Natural killer cell treated with Interleukin-12 subunit alpha and Interleukin-12 subunit beta and Interleukin-15 and Interleukin-18, amount 100 ng/mL, for 72 hours (primary cell): Measurements from ENCODE around the gene FUZ. TPM values are rescaled to one million over a fixed set of nuclear protein-coding genes. Genes with fewer than 3 reads are reported as not detected.

Experiments
- ATAC-seq, 2 donors: fragments of 150-1000 bp; cut with Tn5 transposase in 1 of 2; sonication (Bioruptor Pico), chemical (Tn5 transposase) in 1 of 2; 2 replicates each; pipeline ENCODE4 v1.10.0; 2021
- DNase-seq: peaks from one replicate; pipeline ENCODE4 v3.0.0; 2022; ENCODE audit warnings: low spot score
- H3K27ac Mint-ChIP-seq, 2 donors: 1 replicate in 1 of 2; 2 replicates in 1 of 2; pipeline ENCODE4 v1.8.0; 2022; ENCODE audit warnings: mixed read lengths in 2 of 2, mild to moderate bottlenecking in 1 of 2, moderate library complexity in 1 of 2
- H3K27me3 Mint-ChIP-seq, 2 donors: 1 replicate in 1 of 2; 2 replicates in 1 of 2; pipeline ENCODE4 v1.8.0; 2022; ENCODE audit warnings: mixed read lengths in 2 of 2
- H3K36me3 Mint-ChIP-seq: one replicate; pipeline ENCODE4 v1.8.0; 2022; ENCODE audit warnings: mixed read lengths
- H3K4me1 Mint-ChIP-seq, 2 donors: 1 replicate in 1 of 2; 2 replicates in 1 of 2; pipeline ENCODE4 v1.8.0; 2022; ENCODE audit warnings: low read depth in 2 of 2, mixed read lengths in 2 of 2, mild to moderate bottlenecking in 1 of 2
- H3K4me3 Mint-ChIP-seq: one replicate; pipeline ENCODE4 v1.8.0; 2022; ENCODE audit warnings: mixed read lengths
- H3K9me3 Mint-ChIP-seq: 2 replicates; pipeline ENCODE4 v1.8.0; 2022; ENCODE audit warnings: mixed read lengths
- total RNA-seq, 2 donors: library from RNA; stranded (reverse); gene quantifications; one replicate each; pipeline ENCODE4 v1.2.3, GENCODE V29; 2022

Gene FUZ
- total RNA-seq, 2 donors from 2014 or later = 10.7 to 18.0 TPM

- Mint-ChIP-seq H3K4me1 (peaks cover 9% of the 10 kb centered on the region in 2 donors), H3K4me3 (no peak overlapping the region), H3K27me3 (no peaks in the 10 kb centered on the region), H3K27ac (peak overlapping the region in 1 of 2 donors; percentile 57), H3K9me3 (no peaks in the 10 kb centered on the region), H3K36me3 (no peaks in the 10 kb centered on the region)
- no peak for ATAC-seq
- no peak for DNase-seq
Observed at GRCh38 chr19:49855676-49856573, 42.8 kb upstream of the FUZ start.

DNA sequence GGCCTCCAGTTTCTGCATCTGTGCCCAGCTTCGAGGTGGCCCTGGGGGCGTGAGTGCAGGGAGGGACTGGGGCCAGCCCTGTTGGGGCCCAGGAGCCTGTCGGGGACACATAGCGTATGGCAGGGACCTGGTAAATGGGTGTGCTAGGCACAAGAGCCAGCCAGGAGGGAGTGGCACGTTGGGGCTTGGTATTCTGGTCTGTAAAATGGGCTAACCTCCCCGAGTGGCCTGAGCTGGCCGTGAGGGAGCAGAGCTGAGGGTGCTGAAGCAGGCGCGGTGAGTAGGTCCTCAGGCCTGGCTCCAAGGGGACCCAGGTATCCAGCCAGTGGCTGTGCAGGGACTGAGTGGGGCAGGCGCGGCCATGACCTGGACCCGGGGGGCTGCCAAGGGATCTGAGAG lies 42.2 kb upstream of the FUZ start:
- Mint-ChIP-seq H3K4me1 (peaks cover 9 to 11% of the 10 kb centered on the region in 2 donors), H3K27me3 (no peaks in the 10 kb centered on the region), H3K4me3 (no peak overlapping the region), H3K36me3 (no peaks in the 10 kb centered on the region), H3K27ac (peak overlapping the region in 1 of 2 donors; percentile 57), H3K9me3 (no peaks in the 10 kb centered on the region)
- ATAC-seq (no peak), DNase-seq (no peak)

- DNase-seq (no peak), ATAC-seq (no peak)
- no peaks in the 10 kb centered on the region for H3K9me3 Mint-ChIP-seq
- peaks cover 15 to 17% of the 10 kb centered on the region in 2 donors for H3K4me1 Mint-ChIP-seq
- no peak overlapping the region for H3K4me3 Mint-ChIP-seq
- no peaks in the 10 kb centered on the region for H3K27me3 Mint-ChIP-seq
- no peak overlapping the region for H3K27ac Mint-ChIP-seq
- H3K36me3 Mint-ChIP-seq = no peaks in the 10 kb centered on the region
Observed at GRCh38 chr19:49854378-49855263, 41.5 kb upstream of the FUZ start.

GRCh38 chr19:49853852-49854377 lies 40.8 kb upstream of the FUZ start:
- ATAC-seq (no peak), DNase-seq (no peak)
- H3K9me3 Mint-ChIP-seq = peaks cover 3% of the 10 kb centered on the region
- peaks cover 19 to 22% of the 10 kb centered on the region in 2 donors for H3K4me1 Mint-ChIP-seq
- no peaks in the 10 kb centered on the region for H3K27me3 Mint-ChIP-seq
- H3K27ac Mint-ChIP-seq = peak overlapping the region in 1 of 2 donors; percentile 53
- H3K4me3 Mint-ChIP-seq = peak overlapping the region; percentile 21
- H3K36me3 Mint-ChIP-seq = peaks cover 4% of the 10 kb centered on the region

DNA sequence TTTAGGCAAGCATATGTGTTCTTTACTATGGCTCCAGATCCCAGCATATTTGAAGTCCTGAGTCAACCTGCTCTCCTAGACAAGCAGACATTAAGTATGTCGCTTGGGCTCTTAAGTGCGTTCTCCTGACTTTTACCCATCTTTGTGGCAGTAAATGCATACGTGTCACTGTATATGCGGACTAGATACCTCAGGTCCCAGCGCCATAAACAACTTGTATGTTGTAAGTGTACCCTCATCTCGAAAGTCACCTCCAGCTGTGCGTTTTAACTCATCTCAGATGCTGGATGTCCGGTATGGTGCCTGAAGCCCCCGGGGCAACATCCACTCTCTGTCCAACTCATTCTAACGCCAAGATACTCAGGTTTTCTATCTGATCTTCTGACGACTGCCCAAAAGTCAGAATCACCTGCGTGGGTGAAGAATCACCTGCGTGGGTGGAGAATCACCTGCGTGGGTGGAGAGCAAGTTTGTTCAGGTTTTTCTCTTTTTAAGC lies 39.6 kb upstream of the FUZ start:
- Mint-ChIP-seq H3K36me3 (peaks cover 6% of the 10 kb centered on the region), H3K27ac (peak overlapping the region; percentile 60 to 75), H3K4me1 (peaks cover 30 to 33% of the 10 kb centered on the region in 2 donors), H3K9me3 (peaks cover 3% of the 10 kb centered on the region), H3K4me3 (peak overlapping the region; percentile 87), H3K27me3 (no peaks in the 10 kb centered on the region)
- DNase-seq (no peak), ATAC-seq (no peak)

GRCh38 chr19:49851456-49852259 lies 38.6 kb upstream of the FUZ start:
- peaks cover 32 to 33% of the 10 kb centered on the region in 2 donors for H3K4me1 Mint-ChIP-seq
- H3K36me3 Mint-ChIP-seq = peaks cover 6% of the 10 kb centered on the region
- peak overlapping the region; percentile 60 to 75 for H3K27ac Mint-ChIP-seq
- no peak for DNase-seq
- H3K27me3 Mint-ChIP-seq = no peaks in the 10 kb centered on the region
- peak overlapping the region; percentile 87 for H3K4me3 Mint-ChIP-seq
- peaks cover 3% of the 10 kb centered on the region for H3K9me3 Mint-ChIP-seq
- peak in 1 of 2 donors; percentile 3 for ATAC-seq

- DNase-seq (peak; percentile 91), ATAC-seq (peak; percentile 92 to 96)
- peaks cover 3% of the 10 kb centered on the region for H3K9me3 Mint-ChIP-seq
- H3K27me3 Mint-ChIP-seq = no peaks in the 10 kb centered on the region
- peaks cover 6% of the 10 kb centered on the region for H3K36me3 Mint-ChIP-seq
- peaks cover 32 to 33% of the 10 kb centered on the region in 2 donors for H3K4me1 Mint-ChIP-seq
- peak within 1 kb of the TSS; percentile 75 to 81 for H3K27ac Mint-ChIP-seq
- peak within 1 kb of the TSS; percentile 91 for H3K4me3 Mint-ChIP-seq
Observed at GRCh38 chr19:49850487-49851342, 37.6 kb upstream of the FUZ start, which contains the start of gene PTOV1. TSS of gene PTOV1 (plus strand) at chr19:49851159.

DNA sequence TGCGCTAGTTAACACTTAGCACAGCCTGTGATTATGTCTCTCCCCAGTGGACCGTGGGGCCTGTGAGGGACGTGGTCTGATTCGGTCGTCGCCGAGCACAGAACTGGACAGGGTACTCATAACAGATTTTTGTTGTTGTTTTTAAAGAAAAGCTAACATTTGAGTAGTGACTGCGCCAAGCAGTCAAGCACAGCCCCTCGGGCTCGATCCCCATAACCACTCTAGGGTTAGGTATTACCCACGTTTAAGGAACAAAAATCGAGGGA lies 37.1 kb upstream of the FUZ start:
- H3K27me3 Mint-ChIP-seq = no peaks in the 10 kb centered on the region
- H3K27ac Mint-ChIP-seq = peak overlapping the region; percentile 75 to 81
- peaks cover 6% of the 10 kb centered on the region for H3K36me3 Mint-ChIP-seq
- ATAC-seq = no peak
- H3K4me1 Mint-ChIP-seq = peaks cover 32 to 33% of the 10 kb centered on the region in 2 donors
- DNase-seq = no peak
- peak overlapping the region; percentile 91 for H3K4me3 Mint-ChIP-seq
- peaks cover 3% of the 10 kb centered on the region for H3K9me3 Mint-ChIP-seq

- DNase-seq (no peak), ATAC-seq (no peak)
- H3K4me3 Mint-ChIP-seq = peak overlapping the region; percentile 91
- H3K9me3 Mint-ChIP-seq = peaks cover 3% of the 10 kb centered on the region
- peaks cover 32 to 33% of the 10 kb centered on the region in 2 donors for H3K4me1 Mint-ChIP-seq
- peak overlapping the region; percentile 75 to 81 for H3K27ac Mint-ChIP-seq
- H3K36me3 Mint-ChIP-seq = peaks cover 6% of the 10 kb centered on the region
- H3K27me3 Mint-ChIP-seq = no peaks in the 10 kb centered on the region
Observed at GRCh38 chr19:49849433-49850220, 36.5 kb upstream of the FUZ start.

- ATAC-seq = peak in 1 of 2 donors; percentile 2
- Mint-ChIP-seq H3K4me3 (peak overlapping the region; percentile 79), H3K27me3 (no peaks in the 10 kb centered on the region), H3K27ac (peak overlapping the region; percentile 9 to 64), H3K36me3 (peaks cover 6% of the 10 kb centered on the region), H3K4me1 (peaks cover 32 to 33% of the 10 kb centered on the region in 2 donors), H3K9me3 (peaks cover 3% of the 10 kb centered on the region)
- DNase-seq = no peak
Observed at GRCh38 chr19:49848938-49849337, 35.8 kb upstream of the FUZ start.

DNA sequence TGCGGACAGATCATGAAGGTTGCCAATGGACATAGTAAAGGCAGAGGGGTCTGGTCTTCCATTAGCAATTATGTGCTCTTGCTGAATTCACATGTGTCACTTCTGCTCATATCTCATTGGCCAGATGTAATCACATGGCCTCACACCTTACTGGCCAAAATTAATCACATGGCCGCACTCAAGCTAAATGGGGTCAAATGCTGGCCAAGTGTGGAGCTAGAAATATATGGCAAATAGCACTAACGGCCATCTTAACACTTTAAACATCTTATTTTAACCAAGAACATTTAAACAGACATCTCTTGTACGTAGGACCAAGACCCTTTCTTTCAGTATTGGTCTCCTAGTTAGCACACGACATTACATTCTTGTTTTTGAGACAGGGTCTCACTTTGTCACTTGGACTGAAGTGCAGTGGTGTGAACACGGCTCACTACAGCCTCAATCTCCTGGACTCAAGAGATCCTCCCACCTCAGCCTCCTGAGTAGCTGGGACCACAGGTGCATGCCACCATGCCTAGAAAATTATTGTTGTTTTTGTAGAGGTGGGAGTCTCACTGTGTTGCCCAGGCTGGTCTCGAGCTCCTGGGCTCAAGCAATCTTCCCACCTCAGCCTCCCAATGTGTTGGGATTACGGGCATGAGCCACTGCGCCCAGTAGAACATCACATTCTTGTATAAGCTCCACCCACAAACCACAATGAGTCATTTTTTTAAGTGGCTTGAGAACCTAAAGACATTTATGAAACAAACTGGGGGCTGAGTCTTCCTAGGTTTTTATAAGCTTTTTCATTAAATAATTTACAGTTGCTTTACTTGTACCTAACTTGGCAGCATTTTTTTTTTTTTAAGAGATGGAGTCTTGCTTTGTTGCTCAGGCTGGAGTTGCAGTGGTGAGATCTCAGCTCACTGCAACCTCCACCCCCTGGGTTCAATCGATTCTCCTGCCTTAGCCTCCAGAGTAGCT lies 34.9 kb upstream of the FUZ start:
- no peak for ATAC-seq
- H3K9me3 Mint-ChIP-seq = peaks cover 3% of the 10 kb centered on the region
- DNase-seq = no peak
- H3K27ac Mint-ChIP-seq = peak overlapping the region; percentile 9 to 64
- peak overlapping the region; percentile 28 for H3K4me3 Mint-ChIP-seq
- no peaks in the 10 kb centered on the region for H3K27me3 Mint-ChIP-seq
- H3K36me3 Mint-ChIP-seq = peaks cover 6% of the 10 kb centered on the region
- H3K4me1 Mint-ChIP-seq = peaks cover 32 to 33% of the 10 kb centered on the region in 2 donors
